GM19328 (cell line): Measurements from ENCODE around the gene CLMP.

Experiments used
- ATAC-seq: cut with Tn5 transposase; IDR thresholded peaks from one replicate; pipeline ENCODE4 v1.9.1; 2021; ENCODE audit warnings: mild to moderate bottlenecking, moderate library complexity; ENCODE audit not compliant: unreplicated experiment

CLMP gene, protein sequence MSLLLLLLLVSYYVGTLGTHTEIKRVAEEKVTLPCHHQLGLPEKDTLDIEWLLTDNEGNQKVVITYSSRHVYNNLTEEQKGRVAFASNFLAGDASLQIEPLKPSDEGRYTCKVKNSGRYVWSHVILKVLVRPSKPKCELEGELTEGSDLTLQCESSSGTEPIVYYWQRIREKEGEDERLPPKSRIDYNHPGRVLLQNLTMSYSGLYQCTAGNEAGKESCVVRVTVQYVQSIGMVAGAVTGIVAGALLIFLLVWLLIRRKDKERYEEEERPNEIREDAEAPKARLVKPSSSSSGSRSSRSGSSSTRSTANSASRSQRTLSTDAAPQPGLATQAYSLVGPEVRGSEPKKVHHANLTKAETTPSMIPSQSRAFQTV

DNA sequence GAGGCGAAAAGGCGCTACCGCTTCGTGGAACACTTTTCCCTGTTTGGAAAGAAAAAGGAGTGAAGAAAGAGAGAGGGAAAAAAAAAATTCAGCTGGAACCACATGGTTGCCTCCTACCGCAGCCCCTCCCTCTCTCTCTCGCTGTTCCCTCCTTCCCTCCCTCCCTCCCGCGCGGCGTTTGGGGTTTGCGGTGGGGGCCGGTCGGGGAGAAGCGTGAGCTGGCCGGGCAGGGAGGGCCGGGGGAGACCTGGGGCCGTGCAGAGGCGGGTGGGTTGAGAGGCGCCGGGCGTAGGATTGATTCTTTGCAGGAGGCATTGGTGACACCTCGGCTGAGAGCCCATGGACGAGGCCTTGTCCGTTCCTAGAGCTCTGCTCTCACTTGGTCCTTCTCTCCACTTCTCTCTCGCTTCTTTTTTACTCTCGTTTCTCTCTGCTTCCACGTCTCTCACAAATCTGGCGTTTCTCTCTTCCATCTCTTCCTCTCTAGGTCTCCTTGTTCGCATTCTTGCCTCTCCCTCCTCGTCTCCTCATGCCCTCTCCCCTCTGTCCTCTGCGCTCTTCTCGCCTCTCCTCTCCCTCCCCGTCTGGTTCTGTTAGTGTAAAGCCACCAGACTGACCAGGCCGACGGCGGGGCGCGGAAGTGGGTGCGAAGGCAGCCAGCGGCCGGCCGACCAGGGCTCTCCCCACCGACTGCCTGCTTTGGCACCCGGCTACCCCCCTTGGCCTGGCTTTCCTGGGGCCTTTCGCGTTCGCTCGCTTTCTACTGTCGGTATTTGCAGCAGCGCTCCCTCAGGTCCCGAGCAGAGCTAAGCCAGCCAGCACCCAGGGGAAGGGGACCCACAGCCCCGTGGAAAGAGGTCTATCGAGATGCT, at the start of gene CLMP:
CLMP (minus strand) TSS at position 61 of the 872 bp plus-strand sequence. CDS start 308 bp downstream, outside the sequence.
- ATAC-seq: no peak

DNA sequence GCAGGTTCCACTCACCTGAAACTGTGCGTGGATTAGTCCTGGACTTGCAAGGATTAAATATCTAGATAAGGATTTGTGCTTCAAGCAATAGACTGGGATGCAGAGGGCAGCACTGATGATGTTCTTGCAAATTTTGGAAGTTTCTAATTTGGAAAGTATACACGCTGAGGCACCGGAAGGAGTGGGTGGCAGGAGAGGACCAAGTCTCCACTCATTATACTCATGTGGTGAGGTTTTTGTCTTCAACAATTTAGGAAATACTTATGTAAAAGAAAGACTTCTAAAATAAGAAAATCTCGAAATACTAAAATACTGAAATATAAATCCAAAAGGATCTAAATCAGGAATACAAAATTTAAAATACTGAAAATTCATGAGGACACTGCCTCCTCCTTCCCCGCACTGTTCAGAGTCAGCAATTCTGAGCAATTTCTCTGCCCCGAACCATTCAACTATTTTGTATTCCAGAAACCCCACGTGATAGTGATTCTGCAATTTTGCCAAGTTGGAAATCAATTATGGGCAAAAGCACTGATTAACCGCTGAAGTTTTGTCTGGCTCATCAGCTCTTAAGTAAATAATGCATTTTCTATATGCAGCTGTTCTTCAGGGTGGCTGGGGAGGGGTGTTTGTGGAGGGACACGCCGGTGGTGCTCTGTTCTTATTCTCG, 47.0 kb upstream of the CLMP start:
- ATAC-seq: no peak

DNA sequence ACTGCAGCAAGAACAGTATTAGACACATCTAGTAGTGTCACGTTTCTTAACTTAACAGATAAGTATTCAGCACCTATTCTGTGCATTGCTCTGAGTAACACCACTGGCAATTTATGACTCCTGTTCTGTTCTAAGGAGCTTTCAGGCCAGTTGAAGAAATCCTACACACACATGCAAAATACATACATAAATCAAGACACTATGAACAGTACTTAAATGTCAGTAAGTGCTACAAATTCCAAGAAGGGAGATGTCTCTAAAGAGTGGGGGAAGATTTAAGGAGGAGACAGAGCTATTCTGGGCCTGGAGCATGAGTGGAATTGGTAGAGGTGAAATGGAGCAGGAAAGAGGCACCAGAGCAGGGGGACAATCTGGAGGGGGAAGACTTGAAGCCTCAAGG, 46.2 kb upstream of the CLMP start:
- no peak for ATAC-seq

DNA sequence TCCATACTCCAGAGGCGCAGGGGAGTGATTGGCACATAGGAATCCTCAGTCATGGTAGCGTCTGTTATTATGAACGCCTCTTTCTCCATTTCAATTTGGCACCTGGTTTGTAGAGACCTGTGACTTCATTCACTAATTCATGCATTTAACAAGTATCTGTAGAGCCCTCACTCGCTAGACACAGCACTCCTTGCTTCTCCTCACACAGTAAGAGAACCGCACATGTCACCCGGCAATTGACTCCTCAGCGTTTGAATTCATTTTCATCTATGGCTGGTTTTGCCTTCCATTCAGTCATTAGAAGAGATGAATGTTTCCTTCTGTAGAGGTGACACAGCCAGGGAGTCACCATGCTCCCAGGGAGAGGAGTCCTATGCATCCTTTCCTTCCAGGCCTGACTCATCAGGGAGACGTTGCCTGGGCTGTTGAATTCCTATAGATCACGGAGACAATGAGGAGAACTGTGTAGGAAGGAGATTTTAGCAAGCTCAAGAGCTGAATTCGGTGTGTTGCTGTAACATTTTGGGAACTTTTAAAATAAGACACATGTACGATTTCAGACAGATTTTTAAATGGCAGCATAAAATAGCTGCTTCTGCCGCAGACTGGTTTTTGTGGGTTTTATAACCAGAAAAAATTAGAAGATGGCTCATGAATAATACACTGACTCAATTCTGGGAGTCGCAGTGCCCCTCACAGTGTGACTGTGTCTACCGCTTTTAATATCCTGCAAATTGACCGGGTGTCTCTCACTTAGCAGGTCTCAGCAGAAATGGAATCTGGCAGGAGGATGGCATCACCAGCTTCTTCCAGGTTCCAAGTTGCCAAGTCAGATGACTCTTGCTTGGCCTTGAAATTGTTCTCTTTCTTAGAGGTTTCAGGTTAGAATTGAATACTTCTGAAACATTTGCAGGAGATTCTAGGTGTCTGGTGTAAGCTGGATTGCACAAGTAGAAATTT, 44.4 kb upstream of the CLMP start:
- no peak for ATAC-seq

DNA sequence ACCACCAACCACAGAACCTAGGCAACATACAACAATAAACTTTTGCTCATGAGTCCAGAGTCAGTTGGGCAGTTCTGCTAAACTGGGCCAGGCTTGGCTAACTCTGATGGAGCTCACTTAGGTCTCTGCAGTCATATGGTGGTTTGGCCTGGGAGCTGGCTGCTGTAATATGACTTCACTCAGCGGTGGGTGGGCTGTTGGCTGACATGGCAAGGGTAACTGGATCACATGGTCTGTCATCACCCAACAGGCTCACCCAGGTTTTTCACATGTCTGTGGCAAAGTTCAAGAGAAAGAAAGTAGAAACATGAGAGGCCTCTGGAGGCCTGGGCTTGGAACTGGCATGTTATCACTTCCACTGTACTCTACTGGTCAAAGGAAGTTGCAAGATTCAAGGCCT, 43.2 kb upstream of the CLMP start:
- ATAC-seq: no peak

DNA sequence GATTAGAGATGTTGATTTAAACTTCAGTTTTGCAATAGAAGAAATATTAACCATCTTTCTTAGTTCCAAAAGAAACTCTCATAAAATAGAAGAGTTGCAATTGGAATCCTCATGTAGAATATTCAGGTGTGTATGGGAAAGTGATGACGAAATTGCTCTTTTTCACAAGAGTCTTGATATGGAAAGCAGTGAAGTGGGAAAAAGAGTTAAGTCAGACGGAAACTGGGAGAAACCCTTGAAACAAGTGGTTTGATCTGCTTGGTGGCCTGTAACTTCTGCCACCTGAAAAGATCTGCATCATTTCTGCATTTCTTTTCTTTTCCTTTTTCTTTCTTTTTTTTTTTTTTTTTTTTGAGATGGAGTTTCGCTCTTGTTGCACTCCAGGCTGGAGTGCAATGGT, 41.8 kb upstream of the CLMP start:
- ATAC-seq: no peak

DNA sequence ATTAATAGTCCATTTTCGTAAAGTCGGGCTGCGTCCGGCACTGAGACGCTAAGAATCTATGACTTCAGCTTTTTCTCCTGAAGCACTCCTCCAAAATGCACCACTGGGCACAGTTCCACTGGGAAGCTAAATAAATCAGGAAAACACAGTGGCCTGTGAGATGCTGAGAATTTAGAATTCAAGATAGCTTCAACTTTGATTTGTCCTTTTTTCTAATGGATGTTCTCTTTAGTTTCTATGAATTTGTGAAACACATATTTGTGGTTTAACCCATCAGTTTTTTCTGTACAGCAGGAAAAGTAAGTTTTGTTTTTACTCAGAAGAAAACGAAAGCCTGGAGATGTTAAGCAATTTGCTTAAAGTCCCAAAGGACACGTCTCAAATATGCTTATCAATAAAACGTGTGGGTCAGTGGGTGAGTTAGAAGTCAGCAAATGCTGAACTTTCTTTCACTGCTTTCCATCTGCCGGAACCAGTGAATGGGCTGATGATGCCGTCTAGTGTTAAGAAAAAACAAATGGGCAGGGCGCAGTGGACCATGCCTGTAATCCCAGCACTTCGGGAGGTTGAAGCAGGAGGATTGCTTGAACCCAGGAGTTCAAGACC, 40.7 kb upstream of the CLMP start:
- no peak for ATAC-seq

DNA sequence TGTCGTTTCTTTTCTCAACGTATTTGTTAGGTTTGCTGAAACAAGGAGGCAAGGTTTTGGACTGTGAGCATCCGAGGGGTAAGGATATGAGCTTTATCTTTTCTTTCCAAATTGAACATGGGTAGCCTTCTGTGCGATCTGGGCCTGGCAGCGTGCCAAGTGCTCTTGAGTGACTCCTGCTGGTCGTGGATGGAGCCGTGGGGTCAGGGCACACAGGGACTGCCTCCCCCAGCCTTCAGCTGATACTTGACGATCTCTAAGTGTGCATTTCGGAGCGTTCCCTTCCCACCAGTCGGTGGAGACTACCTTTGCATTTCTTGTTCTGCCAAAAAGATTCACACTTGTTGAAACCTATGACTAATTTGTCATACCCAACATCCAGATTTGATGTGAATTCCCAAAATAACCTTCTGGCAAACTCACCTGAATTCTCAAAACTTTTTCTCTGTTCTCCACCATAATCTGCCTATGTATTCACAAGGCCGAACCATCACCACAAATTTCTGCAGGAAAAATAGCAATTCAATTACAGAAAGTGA, 40.1 kb upstream of the CLMP start:
- no peak for ATAC-seq

DNA sequence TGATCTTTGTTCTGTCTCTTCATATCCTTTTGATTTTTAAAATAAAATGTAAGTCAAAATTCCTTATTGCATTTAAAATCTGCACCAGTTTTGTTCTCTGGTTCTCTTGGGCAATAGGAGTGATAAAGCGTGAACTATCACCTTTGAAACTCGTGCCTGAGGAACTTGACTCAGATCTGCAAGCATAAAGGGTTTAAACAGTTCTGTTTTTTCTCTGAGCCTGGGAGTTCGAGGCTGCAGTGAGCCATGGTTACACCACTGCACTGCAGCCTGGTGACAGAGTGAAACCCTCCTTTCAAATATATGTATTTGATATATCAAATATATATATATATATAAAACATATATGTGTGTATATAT, 38.9 kb upstream of the CLMP start:
- ATAC-seq: no peak

DNA sequence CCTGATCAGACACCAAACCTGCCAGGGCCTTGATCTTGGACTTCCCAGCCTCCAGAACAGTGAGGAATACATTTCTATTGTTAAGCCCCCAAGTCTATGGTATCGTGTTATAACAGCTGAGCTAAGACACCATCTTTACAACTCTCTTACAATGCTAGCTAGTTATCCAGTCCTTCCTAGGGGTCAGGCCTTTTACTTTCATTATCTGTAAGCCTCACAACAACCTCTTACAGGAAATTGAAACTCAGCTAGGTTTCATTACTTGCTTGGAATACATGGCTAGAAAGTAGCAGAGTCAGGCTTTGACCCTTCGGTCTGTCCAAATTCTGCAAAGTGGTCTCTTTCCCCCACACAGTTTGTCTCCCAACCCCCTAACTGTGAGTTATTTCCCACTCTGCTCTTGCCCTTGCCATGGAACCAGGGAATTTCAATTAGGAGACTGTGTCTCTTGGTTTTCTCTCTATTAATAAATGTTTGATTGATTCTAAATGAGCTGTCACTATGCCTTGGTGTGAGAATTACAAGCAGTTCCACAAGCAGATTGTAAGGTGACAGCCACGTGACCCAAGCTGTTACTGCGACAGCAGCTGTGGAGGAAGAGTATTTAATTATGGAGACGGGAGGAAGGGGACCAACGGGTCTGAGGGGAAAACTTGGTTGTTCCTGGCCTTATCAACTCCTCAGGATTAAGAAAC, 38.4 kb upstream of the CLMP start:
- peak; percentile 91 for ATAC-seq

DNA sequence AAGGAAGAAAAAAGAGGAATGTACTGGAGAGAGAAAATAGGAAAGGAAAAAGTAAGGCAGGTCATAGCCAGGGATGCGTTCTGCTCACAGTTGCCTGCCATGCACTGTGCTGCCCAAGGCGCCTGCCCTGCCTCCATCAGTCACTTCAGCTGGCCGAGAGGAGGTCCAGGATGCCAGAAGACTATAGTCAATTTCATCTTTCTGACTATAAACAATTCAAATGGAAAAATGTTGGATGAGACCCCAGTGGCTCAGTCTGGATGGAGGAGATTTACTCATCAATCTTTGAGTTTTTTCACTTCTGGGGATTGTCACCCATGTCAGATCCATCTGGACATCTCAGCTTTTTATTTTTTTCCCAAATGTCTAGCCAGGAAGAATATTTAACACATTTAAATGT, 36.7 kb upstream of the CLMP start:
- ATAC-seq: no peak

DNA sequence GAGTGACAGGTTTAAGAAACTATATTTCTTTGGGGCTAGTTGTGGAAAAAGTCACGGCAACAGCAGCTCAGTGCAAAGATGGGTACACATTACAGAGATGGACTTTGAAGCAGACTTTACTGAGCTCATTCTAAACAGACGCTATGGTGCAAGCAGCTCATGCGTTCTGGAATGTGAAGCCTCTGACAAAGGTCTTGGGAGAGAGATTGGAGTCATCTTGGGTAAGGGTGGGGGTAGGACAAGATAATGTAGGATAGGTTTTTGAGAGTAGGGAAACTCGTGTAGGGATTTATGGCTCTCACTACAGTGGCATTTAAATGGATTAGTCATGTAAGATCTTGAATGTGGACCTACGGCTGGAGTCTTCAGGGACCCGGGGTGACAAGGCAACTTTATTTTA, 36.2 kb upstream of the CLMP start:
- no peak for ATAC-seq

DNA sequence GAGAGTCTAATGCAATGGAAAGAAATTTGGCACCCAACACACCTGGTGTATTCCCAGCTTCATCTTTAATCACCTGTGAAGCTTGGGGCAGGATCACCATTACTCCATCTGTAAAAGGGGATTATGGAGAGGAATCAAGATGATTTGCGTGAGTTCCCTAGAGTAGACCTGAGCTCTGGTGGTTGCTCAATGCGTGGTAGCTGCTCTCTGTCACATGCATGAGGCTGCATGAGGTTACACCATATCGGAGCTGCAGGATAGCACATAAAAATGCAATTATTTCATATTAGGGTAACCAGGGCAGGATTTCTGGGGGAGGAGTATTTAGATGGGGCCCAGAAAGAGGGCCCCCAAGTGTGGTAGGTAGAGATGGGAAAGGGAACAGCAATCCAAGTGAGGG, 35.3 kb upstream of the CLMP start:
- no peak for ATAC-seq

DNA sequence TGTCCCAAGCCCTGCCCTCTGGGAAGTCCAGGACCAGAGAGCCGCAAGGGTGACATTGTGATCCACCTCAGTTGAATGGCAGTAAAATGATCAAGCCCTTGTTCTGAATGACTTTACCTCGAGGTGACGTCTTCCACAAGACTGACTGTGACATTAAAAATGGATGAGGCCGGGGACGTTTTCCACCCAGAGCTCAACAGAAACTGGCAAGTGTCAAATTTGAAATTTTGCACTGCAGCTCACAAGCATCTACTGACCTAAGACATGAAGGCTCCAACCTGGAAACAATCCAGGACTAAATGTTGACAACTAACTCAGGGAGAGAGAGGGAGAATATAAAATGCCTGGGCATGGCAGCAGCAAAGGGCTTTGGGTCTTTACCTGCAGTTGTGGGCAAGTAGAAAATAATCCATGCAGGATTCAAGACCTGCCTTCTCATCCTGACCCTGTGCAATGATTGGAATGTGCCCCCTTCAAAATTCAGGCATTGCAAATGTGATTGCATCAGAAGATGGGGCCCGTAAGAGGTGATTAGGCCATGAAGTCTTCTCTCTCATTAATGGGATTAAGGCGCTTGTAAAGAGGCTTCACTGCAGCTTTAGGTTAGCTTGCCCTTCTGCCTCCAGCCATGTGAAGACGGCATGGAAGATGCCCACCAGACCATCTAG, 33.6 kb upstream of the CLMP start:
- ATAC-seq: no peak

DNA sequence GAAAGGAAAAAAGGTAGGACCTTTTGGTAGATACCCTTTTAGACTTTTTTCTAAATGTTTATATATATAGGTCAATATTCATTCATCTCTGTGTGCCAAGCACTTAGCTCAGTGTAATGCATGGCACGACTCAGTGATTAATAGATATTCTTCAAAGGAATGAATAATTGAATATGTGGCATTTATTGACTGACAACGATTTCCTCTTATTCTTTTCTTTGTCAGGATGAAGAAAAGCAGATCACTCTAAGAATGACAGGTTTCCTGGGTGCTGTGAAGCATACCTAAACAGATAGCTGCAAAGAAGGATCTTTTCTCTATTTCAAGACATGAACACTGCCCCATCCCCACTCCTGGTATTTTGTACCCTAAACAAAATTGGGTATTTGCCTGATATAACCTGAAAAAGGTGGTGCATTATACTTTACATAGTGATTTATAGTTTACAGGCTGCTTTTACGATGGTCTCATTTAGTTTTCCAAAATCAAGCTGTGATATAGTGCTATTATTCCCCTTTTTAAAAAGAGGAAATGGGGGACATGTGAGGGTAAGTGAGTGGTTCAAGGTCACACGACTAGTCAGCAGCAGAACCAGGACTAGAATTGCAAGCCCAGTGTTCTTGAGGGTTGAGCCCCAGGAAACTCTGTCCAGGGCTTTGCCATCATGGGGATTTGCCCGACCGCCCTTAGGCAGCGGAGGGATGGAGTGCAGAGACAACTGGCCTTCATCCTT, 32.9 kb upstream of the CLMP start:
- no peak for ATAC-seq

DNA sequence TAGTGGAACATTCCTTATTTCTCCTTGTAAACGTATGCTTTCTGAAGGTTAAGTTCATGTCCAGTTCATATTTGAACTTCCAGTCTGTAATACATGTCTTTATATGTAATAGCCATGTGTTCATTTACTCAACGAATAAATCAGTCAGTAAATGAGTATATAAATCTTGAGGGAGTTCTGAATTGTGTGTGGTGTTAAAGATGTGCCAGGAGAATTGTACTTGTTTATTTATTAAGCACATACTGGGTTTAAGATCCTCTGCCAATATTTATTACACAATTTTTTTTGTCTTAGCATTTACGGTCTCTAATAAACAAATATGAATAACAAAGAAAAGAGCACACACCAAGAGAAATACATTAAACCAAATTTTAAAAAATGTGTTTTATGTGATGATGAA, 26.5 kb upstream of the CLMP start:
- ATAC-seq: no peak

DNA sequence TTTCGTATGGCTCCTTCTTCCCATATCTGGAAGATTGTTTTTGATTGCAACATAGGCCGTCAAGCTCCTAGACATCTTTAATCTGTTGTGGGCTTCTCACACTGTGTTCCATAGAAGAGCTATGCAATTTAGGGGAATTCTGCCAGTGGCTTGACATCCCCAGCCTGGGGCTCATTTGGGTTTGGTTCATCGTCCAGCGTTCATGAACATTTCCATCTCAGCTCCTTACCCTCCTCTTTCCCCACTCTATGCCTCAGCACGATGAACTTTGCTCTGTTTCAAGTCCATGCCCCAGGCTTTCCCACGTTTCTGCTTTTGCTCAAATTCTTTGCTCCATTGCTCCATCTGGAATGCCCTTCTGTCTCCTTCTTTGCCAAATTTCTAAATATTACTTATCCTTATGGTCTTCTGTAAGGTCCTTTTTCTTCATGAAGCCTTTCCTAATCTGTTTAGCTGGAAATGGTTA, 26.1 kb upstream of the CLMP start:
- no peak for ATAC-seq
